GM10266 (cell line): ENCODE results near the gene DENND5B.

Source experiments
- DNase-seq: peaks from one replicate; pipeline ENCODE4 v3.0.0; 2012; ENCODE audit errors: extremely low spot score
- TF ChIP-seq, protein P1 (sequence below): IDR thresholded peaks from 2 replicates; pipeline ENCODE4 v1.5.1; 2012; ENCODE audit warnings: mild to moderate bottlenecking, low read depth; ENCODE audit not compliant: control insufficient read depth, insufficient read depth; ENCODE audit errors: missing control alignments

Gene DENND5B

GRCh38 chr12:31440586-31440985 is 150.3 kb downstream of the DENND5B start:
- no peak for DNase-seq
- TF ChIP-seq, protein P1, sequence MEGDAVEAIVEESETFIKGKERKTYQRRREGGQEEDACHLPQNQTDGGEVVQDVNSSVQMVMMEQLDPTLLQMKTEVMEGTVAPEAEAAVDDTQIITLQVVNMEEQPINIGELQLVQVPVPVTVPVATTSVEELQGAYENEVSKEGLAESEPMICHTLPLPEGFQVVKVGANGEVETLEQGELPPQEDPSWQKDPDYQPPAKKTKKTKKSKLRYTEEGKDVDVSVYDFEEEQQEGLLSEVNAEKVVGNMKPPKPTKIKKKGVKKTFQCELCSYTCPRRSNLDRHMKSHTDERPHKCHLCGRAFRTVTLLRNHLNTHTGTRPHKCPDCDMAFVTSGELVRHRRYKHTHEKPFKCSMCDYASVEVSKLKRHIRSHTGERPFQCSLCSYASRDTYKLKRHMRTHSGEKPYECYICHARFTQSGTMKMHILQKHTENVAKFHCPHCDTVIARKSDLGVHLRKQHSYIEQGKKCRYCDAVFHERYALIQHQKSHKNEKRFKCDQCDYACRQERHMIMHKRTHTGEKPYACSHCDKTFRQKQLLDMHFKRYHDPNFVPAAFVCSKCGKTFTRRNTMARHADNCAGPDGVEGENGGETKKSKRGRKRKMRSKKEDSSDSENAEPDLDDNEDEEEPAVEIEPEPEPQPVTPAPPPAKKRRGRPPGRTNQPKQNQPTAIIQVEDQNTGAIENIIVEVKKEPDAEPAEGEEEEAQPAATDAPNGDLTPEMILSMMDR: no peak

DNA sequence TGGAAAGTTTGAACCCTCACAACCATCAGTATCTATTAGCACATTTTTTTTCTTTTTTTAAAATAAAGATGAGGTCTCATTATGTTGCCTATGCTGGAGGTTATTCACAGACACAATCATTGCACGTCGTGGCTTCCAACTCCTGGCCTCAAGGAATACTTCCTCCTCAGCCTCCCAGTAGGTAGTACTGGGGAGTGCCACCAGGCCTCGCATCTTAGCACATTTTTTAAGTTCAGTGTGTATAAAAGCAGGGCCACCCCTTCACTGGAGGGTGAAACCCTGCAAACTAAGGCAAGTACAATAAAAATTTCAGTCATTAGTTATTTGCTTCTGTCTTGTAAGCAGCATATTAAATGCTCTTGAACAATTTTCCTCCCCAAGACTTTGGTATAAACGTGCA is 150.8 kb downstream of the DENND5B start:
- DNase-seq: no peak
- TF ChIP-seq, protein P1: no peak

DNA sequence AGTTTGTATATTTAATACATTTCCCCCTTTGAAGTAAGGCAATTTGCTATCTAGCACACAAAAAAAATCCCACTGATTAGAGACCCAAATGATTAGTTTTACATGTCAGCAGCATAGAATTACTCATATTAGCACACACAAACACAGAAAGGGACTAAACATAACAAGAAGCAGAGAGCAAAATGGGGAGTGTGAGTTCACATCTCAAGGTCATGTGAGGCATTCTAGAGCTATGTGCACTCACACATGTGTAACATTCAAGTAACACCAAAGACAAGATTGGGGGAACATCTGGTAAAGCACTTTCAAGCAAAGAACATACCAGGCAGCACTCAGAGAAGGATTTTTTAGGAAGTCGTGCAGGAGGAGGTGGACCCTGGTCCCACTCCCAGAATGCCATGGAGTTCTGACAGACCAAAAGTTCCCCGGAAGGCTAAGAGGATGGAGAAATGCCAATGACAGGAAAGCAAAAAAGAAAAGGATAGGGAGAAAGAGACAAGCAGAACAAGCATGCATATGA is 159.2 kb downstream of the DENND5B start:
- DNase-seq: no peak
- TF ChIP-seq, protein P1: no peak

- DNase-seq: no peak
- TF ChIP-seq, protein P1: no peak
Observed at GRCh38 chr12:31423405-31423804, 167.5 kb downstream of the DENND5B start.

DNA sequence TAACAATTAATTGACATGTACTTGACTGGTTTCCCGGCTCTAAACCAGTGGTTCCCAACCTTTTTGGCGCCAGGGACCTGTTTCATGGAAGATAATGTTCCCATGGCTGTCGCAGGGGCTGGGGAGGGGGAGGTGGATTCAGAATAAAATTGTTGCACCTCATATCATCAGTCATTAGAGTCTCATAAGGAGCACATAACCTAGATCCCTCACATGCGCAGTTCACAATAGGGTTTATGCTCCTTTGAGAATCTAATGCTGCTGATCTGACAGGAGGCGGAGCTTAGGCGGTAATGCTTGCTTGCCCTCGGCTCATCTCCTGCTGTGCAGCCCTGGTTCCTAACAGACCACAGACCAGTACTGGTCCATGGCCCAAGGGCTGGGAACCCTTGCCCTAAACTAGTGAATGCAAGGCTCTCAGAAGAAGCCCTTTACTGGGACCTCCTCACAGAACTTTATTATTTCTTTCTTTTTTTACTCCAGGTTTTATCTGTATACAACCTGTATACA is 178.6 kb downstream of the DENND5B start:
- TF ChIP-seq, protein P1: no peak
- DNase-seq: no peak

- DNase-seq: no peak
- TF ChIP-seq, protein P1: no peak
Observed at GRCh38 chr12:31408763-31409162, 182.2 kb downstream of the DENND5B start.

DNA sequence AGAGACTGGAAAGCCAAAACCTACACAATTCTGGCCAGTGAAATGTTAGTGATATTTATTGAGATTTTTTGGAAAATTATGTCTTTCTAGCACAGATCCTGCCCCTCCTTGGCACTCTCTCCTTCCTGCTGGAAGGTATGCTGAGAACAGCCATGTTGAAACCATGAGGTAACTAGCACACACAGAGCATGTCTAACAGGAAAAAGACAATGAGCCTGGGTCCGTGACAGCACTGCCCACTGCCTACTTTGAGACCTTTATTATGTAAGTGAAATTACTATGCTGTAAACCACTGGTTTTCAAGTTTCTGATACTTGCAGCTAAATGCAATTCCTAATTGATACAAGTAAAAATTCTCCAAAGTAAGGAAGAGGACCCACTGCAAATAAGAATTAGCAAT is 183.4 kb downstream of the DENND5B start:
- TF ChIP-seq, protein P1: no peak
- peak; percentile 22 for DNase-seq
